GM18907 (cell line): ENCODE measurements around the gene TSC2.
"Not testable (repeated sequence)": the region's sequence is repeated elsewhere in the genome, so short reads cannot be mapped to it uniquely, and the experiment has no call there.

ENCODE experiments used
- ATAC-seq: cut with Tn5 transposase; IDR thresholded peaks from one replicate; pipeline ENCODE4 v1.9.1; 2021; ENCODE audit warnings: mild to moderate bottlenecking, moderate library complexity; ENCODE audit not compliant: unreplicated experiment

Gene TSC2

DNA sequence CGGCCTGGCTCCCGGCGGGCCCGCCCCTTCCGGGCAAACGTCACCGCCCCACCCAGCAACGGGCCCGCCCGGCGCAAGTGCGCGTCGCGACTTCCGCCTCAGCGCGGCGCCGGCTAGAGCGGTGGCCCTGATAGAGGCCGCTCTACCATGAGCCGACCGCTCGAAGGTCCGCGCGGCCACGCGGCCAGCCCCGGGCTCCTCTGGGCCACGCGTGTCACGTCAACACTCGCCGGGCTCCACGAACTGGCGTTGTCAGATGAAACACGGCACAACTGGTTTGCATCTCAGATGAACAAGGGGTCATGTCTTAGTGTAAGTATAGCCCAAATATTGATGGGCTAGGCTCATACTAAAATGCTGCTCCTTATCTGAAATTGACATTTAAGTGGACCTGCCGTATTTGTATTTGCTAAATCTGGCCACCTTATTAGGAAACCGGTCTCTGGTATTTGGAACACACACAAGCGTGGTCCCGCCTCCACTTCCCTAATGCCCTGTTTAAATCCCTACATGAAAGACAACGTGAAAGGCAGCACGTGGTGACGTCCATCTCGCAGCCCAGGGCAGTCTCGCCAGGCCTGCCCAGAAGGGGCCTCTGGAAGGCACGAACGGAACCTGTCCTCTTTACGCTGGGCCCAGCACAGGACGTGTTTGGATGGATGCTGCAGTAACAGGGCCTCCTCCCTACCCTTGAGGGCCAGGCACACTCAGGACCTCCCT is 37.8 kb upstream of the TSC2 start, which contains the start of gene ZNF598:
ZNF598 (minus strand) TSS at position 31 of the 720 bp plus-strand sequence.
- ATAC-seq = peak; percentile 67

DNA sequence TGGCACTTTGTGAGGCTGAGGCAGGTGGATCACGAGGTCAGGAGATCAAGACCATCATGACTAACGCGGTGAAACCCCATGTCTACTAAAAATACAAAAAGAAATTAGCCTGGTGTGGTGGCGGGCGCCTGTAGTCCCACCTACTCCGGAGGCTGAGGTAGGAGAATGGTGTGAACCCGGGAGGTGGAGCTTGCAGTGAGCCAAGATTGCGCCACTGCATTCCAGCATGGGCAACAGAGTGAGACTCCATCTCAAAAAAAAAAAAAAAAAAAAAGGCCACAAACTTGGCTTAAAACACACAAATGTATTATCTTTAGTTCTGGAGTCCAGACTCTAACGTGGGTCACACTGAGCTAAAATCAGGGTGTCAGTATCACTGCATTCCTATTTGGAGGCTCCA is 36.1 kb upstream of the TSC2 start:
- ATAC-seq = not testable (repeated sequence)

DNA sequence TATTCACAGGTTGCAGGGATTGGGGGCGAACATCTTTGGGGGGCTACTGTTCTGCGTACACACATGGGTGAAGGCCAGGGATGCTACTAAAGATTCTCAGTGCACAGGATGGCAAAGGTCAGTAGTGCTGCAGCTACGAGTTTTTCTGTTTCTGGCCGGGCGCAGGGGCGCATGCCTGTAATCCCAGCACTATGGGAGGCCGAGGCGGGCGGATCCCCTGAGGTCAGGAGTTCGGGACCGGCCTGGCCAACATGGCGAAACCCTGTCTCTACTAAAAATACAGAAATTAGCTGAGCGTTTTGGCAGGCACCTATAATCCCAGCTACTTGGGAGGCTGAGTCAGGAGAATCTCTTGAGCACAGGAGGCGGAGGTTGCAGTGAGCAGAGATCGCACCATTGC is 34.3 kb upstream of the TSC2 start:
- ATAC-seq = no peak

DNA sequence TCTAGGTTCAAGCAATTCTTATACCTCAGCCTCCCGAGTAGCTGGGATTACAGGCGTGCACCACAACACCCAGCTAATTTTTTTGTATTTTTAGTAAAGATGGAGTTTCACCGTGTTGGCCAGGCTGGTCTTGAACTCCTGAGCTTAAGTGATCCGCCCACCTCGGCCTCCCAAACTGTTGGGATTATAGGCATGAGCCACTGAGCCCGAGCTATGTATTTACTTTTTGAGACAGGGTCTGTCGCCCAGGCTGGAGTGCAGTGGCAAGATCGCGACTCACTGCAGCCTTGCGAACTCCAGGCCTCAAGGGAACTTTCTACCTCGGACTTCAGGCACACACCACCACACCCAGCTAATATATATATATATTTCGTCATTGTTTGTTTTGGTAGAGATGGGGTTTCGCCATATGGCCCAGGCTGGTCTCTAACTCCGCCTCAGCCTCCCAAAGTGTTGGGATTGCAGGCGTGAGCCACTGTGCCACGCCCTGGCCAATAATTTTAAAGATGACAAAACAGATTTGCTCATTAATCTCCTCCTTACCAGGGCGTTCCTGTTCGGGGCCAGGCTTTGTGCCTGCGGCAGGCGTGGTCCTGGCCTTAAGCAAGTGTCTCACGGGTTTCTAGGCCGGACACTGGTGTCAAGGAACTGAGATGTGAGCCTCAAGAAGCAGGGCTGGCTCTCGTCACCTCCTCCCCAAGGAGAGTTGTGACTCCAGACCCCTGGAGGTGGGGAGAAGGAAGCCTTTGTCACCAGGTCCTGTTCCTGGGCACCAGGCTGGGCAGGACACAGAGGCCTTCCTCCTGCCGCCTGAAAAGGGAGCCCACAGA is 32.5 kb upstream of the TSC2 start:
- ATAC-seq = no peak

DNA sequence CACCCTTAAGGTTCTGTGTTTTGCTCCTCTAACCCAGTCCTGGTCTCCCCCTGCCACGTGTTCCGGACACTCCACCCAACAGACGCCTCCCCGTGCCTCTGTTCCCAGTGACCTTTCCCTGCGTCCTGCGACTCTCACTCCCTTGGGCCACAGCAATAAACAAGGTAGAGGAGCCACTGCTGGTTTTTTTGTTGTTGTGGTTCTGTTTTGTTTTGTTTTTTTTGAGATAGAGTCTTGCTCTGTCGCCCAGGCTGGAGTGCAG is 31.9 kb upstream of the TSC2 start:
- ATAC-seq = no peak

DNA sequence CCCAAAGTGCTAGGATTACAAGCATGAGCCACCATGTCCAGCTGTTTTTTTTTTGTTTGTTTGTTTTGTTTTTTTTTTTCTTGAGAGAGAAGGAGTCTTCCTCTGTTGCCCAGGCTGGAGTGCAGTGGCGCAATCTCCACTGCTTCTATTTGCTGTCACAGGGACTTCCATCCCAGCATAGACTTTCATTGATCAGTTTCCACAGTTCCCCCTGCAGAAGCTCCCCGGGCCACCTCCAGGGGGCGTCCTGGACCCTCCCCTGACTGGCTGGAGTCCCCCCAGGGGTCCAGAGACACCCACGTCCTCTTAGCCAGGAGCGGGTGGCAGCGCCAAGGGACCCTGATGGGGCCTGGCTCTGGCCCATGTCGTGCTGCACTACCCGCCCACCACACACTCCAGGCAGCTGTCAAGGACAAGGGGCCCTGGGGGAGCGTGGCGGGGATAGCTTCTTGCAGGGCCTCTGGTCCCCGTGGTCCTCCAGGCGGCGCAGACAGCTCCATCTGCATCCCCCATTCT is 31.3 kb upstream of the TSC2 start:
- no peak for ATAC-seq

DNA sequence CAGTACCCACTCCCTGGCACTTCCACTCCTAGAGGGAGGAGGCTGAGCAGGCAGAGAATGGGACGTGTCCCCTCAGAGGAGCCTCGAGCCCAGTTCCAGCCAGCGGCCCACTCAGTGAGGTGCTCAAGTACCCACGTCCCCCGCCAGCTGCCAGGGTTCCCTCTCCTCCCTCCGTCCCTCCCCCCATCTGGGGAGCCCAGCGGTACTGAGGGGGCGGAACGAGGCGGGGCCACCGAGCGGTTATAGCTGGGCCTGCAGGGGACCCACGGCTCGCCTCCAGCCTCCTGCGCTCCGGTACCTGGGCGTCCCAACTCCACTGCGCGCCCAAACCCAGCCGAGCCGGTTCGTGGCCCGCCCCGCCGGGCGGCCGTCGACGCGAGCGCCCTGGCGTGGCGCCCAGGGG is 28.3 kb upstream of the TSC2 start, which contains the start of gene NPW:
NPW (plus strand) TSS at position 268 of the 403 bp plus-strand sequence.
- ATAC-seq = no peak

DNA sequence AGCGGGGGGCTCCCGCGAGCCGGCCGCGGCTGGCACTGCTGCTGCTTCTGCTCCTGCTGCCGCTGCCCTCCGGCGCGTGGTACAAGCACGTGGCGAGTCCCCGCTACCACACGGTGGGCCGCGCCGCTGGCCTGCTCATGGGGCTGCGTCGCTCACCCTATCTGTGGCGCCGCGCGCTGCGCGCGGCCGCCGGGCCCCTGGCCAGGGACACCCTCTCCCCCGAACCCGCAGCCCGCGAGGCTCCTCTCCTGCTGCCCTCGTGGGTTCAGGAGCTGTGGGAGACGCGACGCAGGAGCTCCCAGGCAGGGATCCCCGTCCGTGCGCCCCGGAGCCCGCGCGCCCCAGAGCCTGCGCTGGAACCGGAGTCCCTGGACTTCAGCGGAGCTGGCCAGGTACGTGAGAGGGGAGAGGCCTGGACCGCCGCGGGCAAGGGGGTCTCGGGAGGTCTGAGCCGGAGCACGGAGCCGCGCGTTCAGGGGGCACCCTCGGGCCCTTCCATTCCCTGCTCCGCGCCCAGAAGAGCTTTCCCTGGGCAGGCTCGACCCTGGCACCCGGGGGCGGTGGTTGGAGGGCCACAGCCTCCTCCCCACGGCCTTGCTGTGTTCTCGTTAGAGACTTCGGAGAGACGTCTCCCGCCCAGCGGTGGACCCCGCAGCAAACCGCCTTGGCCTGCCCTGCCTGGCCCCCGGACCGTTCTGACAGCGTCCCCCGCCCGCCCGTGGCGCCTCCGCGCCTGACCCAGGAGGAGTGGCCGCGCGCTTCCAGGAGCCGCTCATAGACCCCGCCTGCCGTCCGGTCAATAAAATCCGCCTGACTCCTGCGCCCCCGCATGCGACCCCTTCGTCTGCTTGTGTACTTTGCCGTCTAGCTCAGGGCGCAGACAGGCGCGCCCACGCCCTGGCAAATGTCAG is 27.6 kb upstream of the TSC2 start:
- no peak for ATAC-seq

DNA sequence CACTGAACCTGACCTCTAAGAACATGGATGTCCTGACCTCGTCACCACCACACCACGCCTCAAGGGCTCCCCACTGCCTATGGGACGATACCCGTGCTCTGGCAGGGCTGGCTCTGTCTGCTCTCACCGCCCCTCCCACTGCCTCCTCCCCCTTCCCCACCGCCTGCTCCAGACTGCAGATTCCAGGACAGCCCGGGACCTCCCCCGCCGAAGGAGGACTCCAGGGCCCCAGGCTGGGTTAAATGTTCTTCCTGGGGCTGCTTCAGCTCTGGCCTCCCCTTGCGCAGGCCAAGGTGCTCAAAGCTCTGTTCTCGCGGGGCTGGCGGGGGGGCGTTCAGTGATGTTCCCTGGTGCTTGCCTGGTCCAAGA is 25.1 kb upstream of the TSC2 start:
- no peak for ATAC-seq

DNA sequence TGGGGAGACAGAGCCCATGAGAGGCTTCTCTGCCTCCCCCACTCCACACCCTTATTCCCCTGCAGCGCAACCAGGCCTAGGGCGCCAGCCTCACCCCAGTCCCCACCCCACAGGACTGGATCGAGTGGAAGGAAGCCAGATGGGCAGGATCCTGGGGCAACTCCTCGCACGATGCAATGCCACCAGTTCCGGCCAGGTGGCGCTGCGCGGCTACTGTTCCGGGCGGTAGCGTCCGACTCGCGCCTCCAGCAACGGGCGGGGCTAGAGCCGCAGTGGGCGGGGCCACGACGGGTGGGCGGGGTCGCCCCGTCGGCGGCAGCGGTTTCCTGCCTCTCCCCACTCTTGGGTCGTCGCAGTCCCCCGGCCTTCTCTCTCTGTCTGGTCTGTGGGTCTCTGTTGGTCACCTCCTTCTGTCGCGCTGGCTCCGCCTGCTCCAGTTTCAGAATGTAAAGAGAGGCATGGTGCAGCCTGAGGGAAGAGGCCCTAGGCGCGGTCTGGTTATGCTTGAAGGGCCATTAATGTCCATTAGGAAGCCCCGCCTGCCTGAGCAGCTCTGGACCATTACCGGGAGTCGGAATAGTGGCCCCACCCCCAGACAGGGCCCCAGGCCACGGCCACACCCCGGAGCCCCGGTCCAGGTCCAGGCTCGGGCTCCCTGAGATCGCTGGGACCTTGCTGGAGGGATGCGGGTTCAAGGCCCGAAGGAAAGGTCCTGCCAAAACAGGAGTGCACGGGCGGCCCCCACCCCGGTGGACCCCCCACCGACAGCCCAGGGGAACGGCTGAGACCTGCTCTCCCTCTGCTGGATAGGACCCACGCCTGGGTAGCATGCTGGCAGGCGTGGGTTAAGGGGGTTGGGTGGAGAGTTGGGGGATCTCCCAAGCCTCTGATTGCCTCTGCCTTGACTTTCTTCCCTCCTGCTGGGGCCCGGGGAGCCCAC is 24.4 kb upstream of the TSC2 start:
- peak; percentile 77 for ATAC-seq

DNA sequence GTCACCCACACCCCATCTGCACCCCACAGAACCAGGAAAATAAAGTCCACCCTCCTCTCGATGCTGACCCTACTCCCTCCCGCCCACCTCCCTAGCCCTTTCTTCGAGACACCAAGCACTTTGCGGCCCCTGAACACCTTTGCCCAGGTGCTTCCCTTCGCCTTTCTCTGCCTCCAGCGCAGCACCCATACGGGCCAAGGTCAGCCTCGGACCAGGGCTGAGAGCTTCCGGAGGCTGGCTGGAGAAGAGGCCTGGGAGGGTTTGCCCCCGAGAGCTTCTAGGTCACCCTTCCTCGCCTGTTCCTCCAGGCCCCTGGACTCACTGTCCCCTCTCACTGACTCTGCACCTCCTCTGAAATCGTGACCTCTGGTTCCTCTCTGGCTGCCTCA is 23.8 kb upstream of the TSC2 start:
- no peak for ATAC-seq

DNA sequence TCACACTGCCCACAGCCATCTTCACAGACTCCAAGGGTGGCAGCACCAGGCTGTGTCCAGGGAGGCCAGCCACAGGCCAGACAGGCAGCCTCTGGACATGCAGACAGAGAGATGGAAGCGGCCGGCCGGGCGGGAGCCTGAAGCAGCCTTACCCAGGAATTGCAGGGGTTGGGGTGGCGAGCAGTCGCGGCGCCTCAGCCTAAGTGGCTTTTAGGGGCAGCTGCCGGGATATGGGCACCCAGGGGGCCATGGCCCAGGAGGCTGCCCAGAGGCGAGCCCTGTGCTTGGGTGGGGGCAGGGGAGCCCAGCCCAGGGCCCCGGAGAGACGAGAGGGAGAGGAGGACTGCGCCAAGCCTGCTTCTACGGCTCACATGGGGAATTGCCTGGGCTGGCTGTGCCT is 22.5 kb upstream of the TSC2 start:
- no peak for ATAC-seq

DNA sequence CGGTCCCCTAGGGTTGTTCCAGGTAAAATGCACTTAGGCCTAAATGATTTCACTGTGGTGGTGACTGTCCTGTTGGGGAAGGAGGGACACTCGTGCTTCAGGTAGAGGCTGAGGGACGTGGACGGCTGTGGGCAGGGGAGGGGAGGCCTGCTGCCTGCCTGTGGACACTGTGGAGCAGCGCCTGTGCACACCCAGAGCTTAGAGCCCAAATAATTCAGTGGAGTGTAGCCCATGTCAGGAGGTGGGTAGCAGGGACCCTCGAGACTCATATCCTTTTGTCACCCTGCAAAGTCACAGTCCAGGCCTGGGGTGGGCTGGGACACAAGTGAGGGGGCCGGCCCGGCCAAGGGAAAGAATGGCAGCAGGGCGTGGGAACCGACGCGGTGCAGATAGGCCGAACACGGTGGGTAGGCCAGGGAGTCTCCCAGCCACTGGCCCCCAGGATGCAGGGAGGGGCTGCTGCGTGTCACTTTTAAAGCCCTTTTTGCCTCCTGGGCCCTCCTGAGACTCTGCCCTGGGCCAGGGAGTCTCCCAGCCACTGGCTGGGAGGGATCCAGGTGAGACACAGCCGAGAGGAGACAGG is 21.8 kb upstream of the TSC2 start:
- no peak for ATAC-seq

DNA sequence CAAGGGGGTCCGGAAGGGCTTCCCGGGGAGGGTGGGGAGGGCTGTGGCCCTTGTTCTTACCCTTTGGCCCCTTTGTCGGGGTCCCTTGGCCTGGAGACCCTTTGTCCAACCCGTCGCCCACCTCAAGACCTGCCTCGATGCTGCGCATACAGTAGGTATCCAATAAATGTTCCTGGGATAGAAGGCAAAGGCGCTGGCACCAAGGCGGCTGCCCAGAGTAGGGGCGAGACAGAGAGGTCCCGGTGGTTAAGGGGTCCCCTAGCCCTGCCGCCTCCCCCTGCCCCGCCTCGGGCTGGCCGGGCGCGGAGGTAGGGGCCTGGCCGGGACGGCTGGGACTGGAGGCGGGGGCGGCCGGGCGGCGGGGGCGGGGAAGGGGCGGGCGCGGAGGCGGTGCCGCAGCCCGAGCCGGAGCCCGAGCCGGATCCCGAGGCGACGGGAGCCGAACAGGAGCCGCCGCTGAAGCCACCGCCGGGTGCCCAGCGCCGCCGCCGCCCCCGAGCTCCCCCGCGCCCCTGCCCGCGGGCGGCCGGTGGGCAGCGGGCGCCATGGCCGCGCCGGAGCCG is 21.2 kb upstream of the TSC2 start, which contains the start of gene NHERF2:
NHERF2 (plus strand) TSS at position 442 of the 563 bp plus-strand sequence; CDS start at position 546, 104 bp downstream.
- no peak for ATAC-seq

DNA sequence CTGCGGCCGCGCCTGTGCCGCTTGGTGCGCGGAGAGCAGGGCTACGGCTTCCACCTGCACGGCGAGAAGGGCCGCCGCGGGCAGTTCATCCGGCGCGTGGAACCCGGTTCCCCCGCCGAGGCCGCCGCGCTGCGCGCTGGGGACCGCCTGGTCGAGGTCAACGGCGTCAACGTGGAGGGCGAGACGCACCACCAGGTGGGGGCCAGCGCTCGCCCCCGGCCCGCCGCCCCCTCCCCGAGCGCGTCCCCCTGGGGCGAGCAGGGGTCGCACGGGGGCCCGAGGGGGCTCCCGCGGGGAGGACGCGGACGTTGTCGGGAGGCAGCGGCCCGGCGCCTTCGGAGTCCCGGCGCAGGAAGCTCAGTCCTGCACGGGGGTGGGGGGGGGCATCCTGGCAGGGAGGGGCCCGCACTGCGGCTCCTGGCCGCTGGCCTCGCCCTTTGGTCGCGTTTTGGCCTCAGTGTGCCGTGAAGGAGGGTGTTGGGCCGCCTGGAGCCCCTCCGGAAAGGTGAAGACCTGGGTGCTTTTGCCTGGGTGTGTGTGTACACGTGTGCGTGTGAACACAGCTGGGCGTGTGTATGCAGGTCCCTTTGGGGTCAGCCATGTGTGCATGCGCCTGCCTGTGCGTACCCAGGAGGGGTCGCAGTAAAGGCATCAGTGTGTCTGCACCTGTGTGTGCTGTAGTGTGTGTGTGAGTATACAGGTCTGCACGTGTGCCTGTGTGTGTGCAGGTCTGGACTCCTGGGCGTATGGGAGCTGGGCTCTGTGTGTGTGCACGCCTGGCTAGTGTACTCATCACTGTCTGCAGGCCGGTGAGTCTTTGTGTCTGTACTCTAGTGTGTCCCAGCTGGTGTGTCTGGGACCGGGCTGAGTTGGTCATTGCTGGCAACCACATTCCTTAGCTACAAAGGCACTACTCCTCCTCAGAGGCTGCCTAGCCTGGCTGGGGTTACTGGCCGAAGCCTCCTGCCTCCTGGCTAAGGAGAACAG is 20.5 kb upstream of the TSC2 start:
- ATAC-seq = no peak

DNA sequence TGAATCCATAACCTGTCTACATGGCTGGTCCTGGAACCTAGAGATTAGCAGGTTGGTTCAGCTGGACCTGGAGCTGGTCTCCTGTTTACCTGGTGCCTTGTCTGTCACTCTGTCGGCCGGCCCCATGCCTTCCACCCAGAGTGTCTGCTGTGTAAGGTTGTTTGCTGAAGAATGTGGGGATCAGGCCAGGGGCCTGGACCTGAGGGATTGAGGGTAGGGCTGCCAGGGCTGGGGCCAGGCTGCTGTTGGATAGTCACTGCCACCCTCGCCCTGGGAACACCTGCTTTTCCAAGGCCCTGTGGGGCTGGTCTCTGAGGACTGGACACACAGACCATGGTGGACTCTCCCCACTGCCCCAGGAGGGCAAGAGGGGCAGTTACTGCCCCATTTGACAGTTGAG is 19.6 kb upstream of the TSC2 start:
- no peak for ATAC-seq

DNA sequence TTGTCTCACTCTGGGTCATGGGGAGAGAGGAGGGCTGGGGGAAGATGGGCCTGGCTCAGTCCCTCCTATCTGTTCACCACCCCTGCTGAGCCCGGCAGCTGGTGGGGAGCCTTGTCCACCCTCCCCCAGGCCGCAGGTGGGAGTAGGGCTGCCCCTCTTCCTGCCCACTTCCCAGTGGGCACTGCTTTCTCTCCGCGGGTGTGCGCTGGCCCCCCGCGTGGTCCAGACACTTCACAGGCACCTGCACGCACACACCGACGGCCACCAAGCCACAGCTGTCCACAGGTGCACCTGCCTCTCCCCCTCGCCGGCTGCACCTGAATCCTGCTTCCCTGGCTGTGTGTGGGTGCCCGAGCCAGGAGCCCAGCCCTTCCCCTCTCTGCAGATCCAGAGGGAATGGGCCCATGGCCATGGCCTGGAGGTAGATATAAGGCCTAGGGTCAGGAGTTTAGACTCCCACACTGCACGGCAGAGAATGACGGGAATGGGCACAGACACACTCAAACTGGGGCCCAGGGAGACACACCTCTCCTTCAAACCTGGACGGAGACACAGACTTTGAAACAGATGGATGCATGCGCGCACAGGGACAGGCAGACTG is 19.1 kb upstream of the TSC2 start:
- no peak for ATAC-seq

DNA sequence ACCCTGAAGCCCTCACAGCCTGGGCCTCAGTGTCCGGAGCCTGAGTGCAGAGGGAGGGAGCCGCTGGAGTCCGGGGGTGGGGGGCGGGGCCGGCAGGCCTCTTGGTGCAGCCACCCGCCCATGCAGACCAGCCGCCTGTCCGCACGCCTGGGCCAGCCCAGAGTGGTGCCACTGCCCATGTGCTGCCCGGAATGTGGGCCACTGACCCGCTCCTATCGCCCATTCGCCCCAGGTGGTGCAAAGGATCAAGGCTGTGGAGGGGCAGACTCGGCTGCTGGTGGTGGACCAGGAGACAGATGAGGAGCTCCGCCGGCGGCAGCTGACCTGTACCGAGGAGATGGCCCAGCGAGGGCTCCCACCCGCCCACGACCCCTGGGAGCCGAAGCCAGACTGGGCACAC is 18.4 kb upstream of the TSC2 start:
- ATAC-seq = no peak
